ENCODE measurements around the gene MARCHF10.

The MARCHF10 gene

GRCh38 chr17:62782730-62783270, 25.3 kb downstream of the MARCHF10 start:
- in situ Hi-C loops (cut with HindIII; ENCODE audit: low pct_ligation_motif_present, low sequenced_read_pairs), result no loop called here
- TF ChIP-seq CTCF (IDR thresholded peaks at IDR 0.05; ENCODE audit: low read depth, low read length, missing control alignments), result no peak
- no peak overlapping the region for H3K27ac ChIP-seq
- no peaks in the 10 kb centered on the region for H3K27me3 ChIP-seq (replicated peaks)
- no peaks in the 10 kb centered on the region for H3K36me3 ChIP-seq (replicated peaks)
- DNase-seq, result no peak
- H3K4me3 ChIP-seq (ENCODE audit: low read depth, low read length), result no peak overlapping the region

- Histone ChIP-seq H3K4me3 (ENCODE audit: low read depth, low read length) (no peak overlapping the region), H3K36me3 (replicated peaks) (no peaks in the 10 kb centered on the region), H3K27me3 (replicated peaks) (no peaks in the 10 kb centered on the region), H3K27ac (peak overlapping the region; percentile 98)
- DNase-seq, result peak; percentile 21
- in situ Hi-C loops (cut with HindIII; ENCODE audit: low pct_ligation_motif_present, low sequenced_read_pairs), result no loop called here
- no peak for TF ChIP-seq CTCF (IDR thresholded peaks at IDR 0.05; ENCODE audit: low read depth, low read length, missing control alignments)
Observed at GRCh38 chr17:62781831-62782251, 26.3 kb downstream of the MARCHF10 start.

DNA sequence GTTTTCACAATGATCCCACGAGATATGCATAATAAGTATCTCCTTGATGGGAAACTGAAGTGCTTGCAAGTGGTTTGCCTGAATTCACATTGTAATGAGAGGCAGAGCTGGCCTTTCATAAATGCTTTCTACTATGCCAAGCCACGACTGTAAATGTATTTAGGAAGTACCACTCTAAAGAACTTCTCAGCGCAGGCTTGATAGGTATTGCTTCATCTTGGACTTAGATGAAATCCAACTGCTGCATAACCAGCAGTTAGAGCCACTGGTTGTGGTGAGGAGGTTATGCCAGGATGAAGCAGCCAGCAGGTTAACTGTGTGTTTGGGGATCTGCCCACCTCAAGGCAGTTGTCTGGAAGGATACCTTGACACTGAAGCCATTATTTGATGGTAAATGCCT, 26.8 kb downstream of the MARCHF10 start:
- Histone ChIP-seq H3K27me3 (replicated peaks) (no peaks in the 10 kb centered on the region), H3K4me3 (ENCODE audit: low read depth, low read length) (no peak overlapping the region), H3K36me3 (replicated peaks) (no peaks in the 10 kb centered on the region), H3K27ac (peak overlapping the region; percentile 98)
- in situ Hi-C loops (cut with HindIII; ENCODE audit: low pct_ligation_motif_present, low sequenced_read_pairs), result no loop called here
- DNase-seq, result no peak
- no peak for TF ChIP-seq CTCF (IDR thresholded peaks at IDR 0.05; ENCODE audit: low read depth, low read length, missing control alignments)

- no peaks in the 10 kb centered on the region for H3K27me3 ChIP-seq (replicated peaks)
Observed at GRCh38 chr17:62780951-62781350, 27.2 kb downstream of the MARCHF10 start.

DNA sequence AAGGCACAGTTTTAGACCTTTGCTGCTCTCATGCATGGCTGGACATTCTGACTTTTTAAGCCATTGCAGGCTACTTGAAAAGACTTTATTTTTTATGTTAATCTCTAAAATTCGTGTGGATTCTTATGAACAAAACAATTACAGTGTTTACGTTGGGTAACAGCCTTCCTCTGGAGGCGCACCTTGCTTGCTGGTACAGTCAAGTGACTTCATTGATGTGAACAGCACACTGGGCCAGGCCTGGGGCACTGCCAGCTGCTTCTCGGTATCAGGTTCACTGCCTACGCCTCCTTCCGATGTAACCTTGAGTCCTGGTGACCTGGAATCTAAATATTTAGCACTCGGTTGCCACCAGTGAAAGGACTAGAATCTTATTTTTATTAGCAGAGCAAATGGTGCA, 27.8 kb downstream of the MARCHF10 start:
- DNase-seq, result no peak
- Histone ChIP-seq H3K27me3 (replicated peaks) (no peaks in the 10 kb centered on the region), H3K27ac (peak overlapping the region; percentile 98), H3K4me3 (ENCODE audit: low read depth, low read length) (no peak overlapping the region), H3K36me3 (replicated peaks) (no peaks in the 10 kb centered on the region)
- in situ Hi-C loops (cut with HindIII; ENCODE audit: low pct_ligation_motif_present, low sequenced_read_pairs), result no loop called here
- no peak for TF ChIP-seq CTCF (IDR thresholded peaks at IDR 0.05; ENCODE audit: low read depth, low read length, missing control alignments)

More at GRCh38 chr17:62780951-62781350, 27.2 kb downstream of the MARCHF10 start:
- DNase-seq, result no peak
- Histone ChIP-seq H3K27ac (peak overlapping the region; percentile 98), H3K4me3 (ENCODE audit: low read depth, low read length) (no peak overlapping the region), H3K36me3 (replicated peaks) (no peaks in the 10 kb centered on the region)
- in situ Hi-C loops (cut with HindIII; ENCODE audit: low pct_ligation_motif_present, low sequenced_read_pairs), result no loop called here
- TF ChIP-seq CTCF (IDR thresholded peaks at IDR 0.05; ENCODE audit: low read depth, low read length, missing control alignments), result no peak

All from brain microvascular endothelial cell (primary cell).